Esophagus squamous epithelium (tissue), 4 donors: ENCODE measurements around the gene TTC28.

Experiments used
- CTCF ChIP-seq, 6 experiments: fragments of 450-650 bp in 4 of 6; fragments of 200-600 bp in 2 of 6; sonication (generic) in 2 of 6; IDR thresholded peaks; one replicate each; pipeline ENCODE4 v1.5.1; 2016 to 2019; ENCODE audit warnings: antibody characterized with exemption in 6 of 6, mild to moderate bottlenecking in 4 of 6, moderate library complexity in 4 of 6
- POLR2A ChIP-seq, 4 donors: fragments of 450-650 bp; IDR thresholded peaks; one replicate each; pipeline ENCODE4 v1.6.1; 2017; ENCODE audit warnings: antibody characterized with exemption in 4 of 4, mild to moderate bottlenecking in 4 of 4, moderate library complexity in 3 of 4

DNA sequence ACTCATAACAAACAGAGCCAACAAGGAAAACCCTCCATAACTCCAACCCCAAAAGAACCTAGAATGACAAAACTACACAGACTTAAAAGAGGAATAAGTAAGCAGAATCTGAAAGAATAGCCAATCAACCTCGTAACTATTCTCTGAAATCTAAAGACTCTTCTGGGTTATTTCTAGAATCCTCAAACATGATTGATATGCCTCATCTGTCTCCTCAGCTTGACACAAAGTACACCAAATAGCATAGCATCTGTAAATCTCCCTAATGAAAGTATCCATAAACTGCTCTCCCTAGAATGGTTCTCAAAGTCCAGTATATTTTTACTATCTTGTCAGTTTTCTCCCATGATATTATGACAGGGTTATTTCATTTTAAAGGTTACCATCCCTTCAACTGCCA, 195.0 kb downstream of the TTC28 start:
- TF ChIP-seq CTCF (IDR thresholded peaks at IDR 0.05) (no peak), POLR2A (IDR thresholded peaks at IDR 0.05) (no peak)
